ENCODE results near the gene ZNF236. TPM values are rescaled to one million over a fixed set of nuclear protein-coding genes. Genes with fewer than 3 reads are reported as not detected.

The ZNF236 gene
- total RNA-seq, 2 experiments from 2014 or later = 6.6 to 16.1 TPM

- DNase-seq (ENCODE audit: low spot score) = no peak
- Histone ChIP-seq H3K27ac (ENCODE audit: low read depth, low read length, poor library complexity, severe bottlenecking) (no peak overlapping the region), H2AFZ (ENCODE audit: low read length) (no peak overlapping the region), H3K4me3 (ENCODE audit: low read depth, low read length, poor library complexity, severe bottlenecking) (no peak overlapping the region), H3K9me2 (ENCODE audit: insufficient read depth, low read length) (no peaks in the 10 kb centered on the region), H4K20me1 (ENCODE audit: insufficient read depth, low read length) (no peaks in the 10 kb centered on the region), H3K4me1 (ENCODE audit: insufficient read depth, low read length, poor library complexity, severe bottlenecking) (no peaks in the 10 kb centered on the region), H3K4me2 (ENCODE audit: low read length) (no peak overlapping the region), H3K36me3 (ENCODE audit: insufficient read depth, low read length) (peaks cover 30% of the 10 kb centered on the region), H3K79me2 (ENCODE audit: insufficient read depth, low read depth, low read length) (no peaks in the 10 kb centered on the region), H3K9me3 (ENCODE audit: low read length) (no peaks in the 10 kb centered on the region)
- no TSS peak for BruUV-seq (replicated peaks)
- POLR2A ChIA-PET = no interaction called here
- intact Hi-C loops (cut with micrococcal nuclease; ENCODE audit: unreplicated experiment) = no loop called here
- no peak for TF ChIP-seq CTCF (conservative IDR thresholded peaks at IDR 0.05; ENCODE audit: low read length)
- TF ChIP-seq EZH2phosphoT487 (IDR thresholded peaks at IDR 0.05; ENCODE audit: borderline replicate concordance, low read depth, low read length) = no peak
- CTCF ChIA-PET (ENCODE audit: unreplicated experiment) = no interaction called here
These were observed 92.0 kb downstream of the ZNF236 start for GRCh38 chr18:76914314-76914713.

GRCh38 chr18:76914796-76915195, 92.4 kb downstream of the ZNF236 start:
- H3K4me1 ChIP-seq (ENCODE audit: insufficient read depth, low read length, poor library complexity, severe bottlenecking) = no peaks in the 10 kb centered on the region
- no TSS peak for BruUV-seq (replicated peaks)
- CTCF ChIA-PET (ENCODE audit: unreplicated experiment) = no interaction called here
- H3K4me2 ChIP-seq (ENCODE audit: low read length) = no peak overlapping the region
- H3K79me2 ChIP-seq (ENCODE audit: insufficient read depth, low read depth, low read length) = no peaks in the 10 kb centered on the region
- no peaks in the 10 kb centered on the region for H3K9me3 ChIP-seq (ENCODE audit: low read length)
- intact Hi-C loops (cut with micrococcal nuclease; ENCODE audit: unreplicated experiment) = no loop called here
- peaks cover 30% of the 10 kb centered on the region for H3K36me3 ChIP-seq (ENCODE audit: insufficient read depth, low read length)
- no peak for TF ChIP-seq EZH2phosphoT487 (IDR thresholded peaks at IDR 0.05; ENCODE audit: borderline replicate concordance, low read depth, low read length)
- no peak for TF ChIP-seq CTCF (conservative IDR thresholded peaks at IDR 0.05; ENCODE audit: low read length)
- no peak overlapping the region for H2AFZ ChIP-seq (ENCODE audit: low read length)
- DNase-seq (ENCODE audit: low spot score) = no peak
- POLR2A ChIA-PET = no interaction called here
- H4K20me1 ChIP-seq (ENCODE audit: insufficient read depth, low read length) = no peaks in the 10 kb centered on the region
- H3K27ac ChIP-seq (ENCODE audit: low read depth, low read length, poor library complexity, severe bottlenecking) = no peak overlapping the region
- no peaks in the 10 kb centered on the region for H3K9me2 ChIP-seq (ENCODE audit: insufficient read depth, low read length)
- no peak overlapping the region for H3K4me3 ChIP-seq (ENCODE audit: low read depth, low read length, poor library complexity, severe bottlenecking)

- peaks cover 30% of the 10 kb centered on the region for H3K36me3 ChIP-seq (ENCODE audit: insufficient read depth, low read length)
- H3K27ac ChIP-seq (ENCODE audit: low read depth, low read length, poor library complexity, severe bottlenecking) = no peak overlapping the region
- no peaks in the 10 kb centered on the region for H3K79me2 ChIP-seq (ENCODE audit: insufficient read depth, low read depth, low read length)
- CTCF ChIA-PET (ENCODE audit: unreplicated experiment) = no interaction called here
- no peaks in the 10 kb centered on the region for H4K20me1 ChIP-seq (ENCODE audit: insufficient read depth, low read length)
- H3K4me3 ChIP-seq (ENCODE audit: low read depth, low read length, poor library complexity, severe bottlenecking) = no peak overlapping the region
- no peaks in the 10 kb centered on the region for H3K9me3 ChIP-seq (ENCODE audit: low read length)
- POLR2A ChIA-PET = no interaction called here
- H3K4me1 ChIP-seq (ENCODE audit: insufficient read depth, low read length, poor library complexity, severe bottlenecking) = no peaks in the 10 kb centered on the region
- no peak for TF ChIP-seq EZH2phosphoT487 (IDR thresholded peaks at IDR 0.05; ENCODE audit: borderline replicate concordance, low read depth, low read length)
- TF ChIP-seq CTCF (conservative IDR thresholded peaks at IDR 0.05; ENCODE audit: low read length) = no peak
- H2AFZ ChIP-seq (ENCODE audit: low read length) = no peak overlapping the region
- BruUV-seq (replicated peaks) = no TSS peak
- intact Hi-C loops (cut with micrococcal nuclease; ENCODE audit: unreplicated experiment) = no loop called here
- H3K9me2 ChIP-seq (ENCODE audit: insufficient read depth, low read length) = no peaks in the 10 kb centered on the region
- H3K4me2 ChIP-seq (ENCODE audit: low read length) = no peak overlapping the region
- no peak for DNase-seq (ENCODE audit: low spot score)
These were observed 93.1 kb downstream of the ZNF236 start for GRCh38 chr18:76915456-76915855.
